ENCODE data around the gene MFAP5. TPM values are rescaled to one million over a fixed set of nuclear protein-coding genes. Genes with fewer than 3 reads are reported as not detected.

The MFAP5 gene
- total RNA-seq, 2 experiments from 2014 or later, result not detected

Other genes starting within 250 kb of the MFAP5 start
- gene CLEC6A, start 206.9 kb downstream of the MFAP5 start, total RNA-seq, result not detected
- not detected for gene CLEC4D, start 149.3 kb downstream of the MFAP5 start, total RNA-seq
- not detected for gene CLEC4E, start 121.9 kb downstream of the MFAP5 start, total RNA-seq
- gene AICDA, start 50.0 kb downstream of the MFAP5 start, total RNA-seq, result not detected
- gene RIMKLB, start 35.2 kb upstream of the MFAP5 start, total RNA-seq, result 1 to 10 TPM; 4.4 to 4.9 TPM
- gene A2ML1, start 159.8 kb upstream of the MFAP5 start, total RNA-seq, result not detected